Hypothalamus (tissue), 51 donors: ENCODE data around the gene NTF4.
A peak's percentile ranks its signal among the peaks of the same experiment; 100 is the strongest.
"Not testable (repeated sequence)": the region's sequence is repeated elsewhere in the genome, so short reads cannot be mapped to it uniquely, and the experiment has no call there.

Experiments used
- DNase-seq, 51 donors: peaks; one replicate each; lab custom pipeline; 2025; lab: John Stamatoyannopoulos, UW

Gene NTF4

DNA sequence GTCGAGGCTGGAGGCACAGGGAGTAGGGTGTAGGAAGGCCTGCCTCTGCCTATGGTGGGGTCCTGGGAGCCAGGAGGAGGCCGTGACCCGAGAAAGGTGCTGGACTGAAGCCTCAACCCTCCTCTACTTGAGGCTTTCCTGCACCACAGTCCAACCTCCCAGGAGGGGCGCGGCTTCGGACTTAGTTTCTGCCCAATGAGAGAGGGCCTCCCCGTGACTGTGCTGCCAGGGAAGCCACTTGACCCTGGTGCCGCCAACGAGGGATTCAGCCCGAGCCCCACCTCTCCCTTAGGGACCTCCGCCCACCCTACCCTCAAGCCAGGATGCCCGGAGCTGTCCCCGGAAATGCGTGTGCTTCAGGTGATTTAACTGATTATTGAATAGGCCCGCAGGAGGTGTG lies 40.4 kb downstream of the NTF4 start, which contains the start of gene CGB3:
TSS of gene CGB3 (minus strand) at position 101 of the 400 bp plus-strand sequence. CDS start 362 bp downstream, outside the sequence.
- not testable (repeated sequence) for DNase-seq

DNA sequence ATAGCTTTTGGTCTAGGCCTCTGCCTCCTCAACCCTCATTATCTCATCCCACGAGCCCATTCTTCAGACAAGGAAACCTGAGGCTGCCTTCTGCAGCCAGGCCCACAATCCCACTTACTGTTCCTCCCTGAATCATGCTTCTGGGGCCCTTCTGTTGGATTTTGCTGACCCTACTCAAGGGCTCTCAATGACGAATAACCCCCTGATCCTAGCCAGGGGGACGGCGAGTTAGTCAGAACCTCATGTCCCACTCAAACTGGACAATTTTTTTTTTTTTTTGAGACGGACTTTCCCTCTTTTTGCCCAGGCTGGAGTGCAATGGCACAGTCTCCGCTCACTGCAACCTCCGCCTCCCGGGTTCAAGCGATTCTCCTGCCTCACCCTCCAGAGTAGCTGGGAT lies 42.5 kb downstream of the NTF4 start:
- no peak for DNase-seq

- no peak for DNase-seq
Measured at GRCh38 chr19:49020931-49021895, 43.4 kb downstream of the NTF4 start.

DNA sequence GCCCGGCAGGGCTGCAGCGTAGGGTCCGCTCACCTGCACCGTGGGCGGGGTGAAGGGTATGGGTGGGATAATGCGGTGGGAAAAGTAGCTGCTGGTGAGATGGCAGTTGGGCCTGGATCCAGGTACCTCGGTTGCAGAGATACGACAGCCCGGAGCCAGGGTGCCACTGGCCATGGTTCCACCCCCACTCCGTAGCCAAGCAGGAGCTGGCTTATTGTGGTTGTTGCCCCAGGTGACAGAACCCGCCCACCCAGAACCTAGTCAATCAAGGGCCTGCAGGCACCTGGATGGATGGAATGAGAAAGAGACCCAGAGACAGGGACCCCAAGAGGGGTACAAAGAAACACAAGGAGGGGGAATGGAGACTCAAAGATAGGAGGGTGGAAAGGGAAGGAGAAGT lies 44.3 kb downstream of the NTF4 start:
- no peak for DNase-seq

GRCh38 chr19:49019242-49019932 lies 45.2 kb downstream of the NTF4 start:
- peak in 6 of 51 donors; percentile 5 to 15 (median 9) for DNase-seq

- DNase-seq, result peak in 1 of 51 donors; percentile 14
Measured at GRCh38 chr19:49018388-49019241, 46.0 kb downstream of the NTF4 start.

GRCh38 chr19:49017666-49018351 lies 46.8 kb downstream of the NTF4 start:
- DNase-seq, result peak in 11 of 51 donors; percentile 5 to 45 (median 16)

DNA sequence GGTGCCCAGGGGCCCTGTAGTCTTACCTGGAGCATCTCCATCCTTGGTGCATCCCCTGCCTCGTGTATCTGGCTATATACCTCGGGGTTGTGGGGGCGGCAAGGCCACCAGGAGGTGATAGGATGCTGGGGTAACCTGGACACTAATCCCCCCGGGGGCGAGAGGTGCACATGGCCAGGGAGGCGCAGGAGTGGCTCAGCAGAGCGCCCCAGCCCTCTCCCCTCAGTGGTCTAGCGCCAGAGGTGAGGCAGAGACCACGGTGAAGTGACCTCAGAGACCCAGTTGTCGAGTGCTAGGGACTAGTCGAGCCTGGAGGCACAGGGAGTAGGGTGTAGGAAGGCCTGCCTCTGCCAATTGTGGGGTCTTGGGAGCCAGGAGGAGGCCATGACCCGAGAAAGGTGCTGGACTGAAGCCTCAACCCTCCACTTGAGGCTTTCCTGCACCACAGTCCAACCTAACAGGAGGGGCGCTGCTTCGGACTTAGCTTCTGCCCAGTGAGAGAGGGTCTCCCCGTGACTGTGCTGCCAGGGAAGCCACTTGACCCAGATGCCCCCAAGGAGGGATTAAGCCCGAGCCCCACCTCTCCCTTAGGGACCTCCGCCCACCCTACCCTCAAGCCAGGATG lies 47.5 kb downstream of the NTF4 start, which contains the start of gene LHB:
TSS of gene LHB (minus strand) at position 51 of the 625 bp plus-strand sequence. CDS start at position 41, 10 bp downstream.
- DNase-seq, result no peak

GRCh38 chr19:49016067-49016839 lies 48.4 kb downstream of the NTF4 start:
- no peak for DNase-seq

GRCh38 chr19:49014870-49015255 lies 49.8 kb downstream of the NTF4 start:
- no peak for DNase-seq

- no peak for DNase-seq
Measured at GRCh38 chr19:49014123-49014869, 50.3 kb downstream of the NTF4 start.

DNA sequence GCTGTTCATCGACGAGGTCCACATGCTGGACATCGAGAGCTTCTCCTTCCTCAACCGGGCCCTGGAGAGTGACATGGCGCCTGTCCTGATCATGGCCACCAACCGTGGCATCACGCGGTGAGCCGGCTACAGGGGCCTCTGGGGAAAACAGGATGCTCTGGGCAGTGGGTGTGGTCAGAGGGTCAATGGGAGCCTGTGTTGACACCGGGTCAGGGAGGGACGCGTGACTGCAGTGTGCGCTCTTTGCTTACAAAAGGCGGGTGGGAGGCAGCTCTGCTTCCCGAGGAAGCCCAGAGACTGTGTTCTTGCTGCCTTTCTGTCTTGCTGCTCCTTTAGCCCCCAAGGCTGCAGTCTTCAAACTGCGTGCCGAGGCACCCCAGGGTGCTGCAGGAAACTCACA lies 53.4 kb downstream of the NTF4 start:
- DNase-seq, result no peak
